WERI-Rb-1 (cell line): ENCODE measurements around the gene TIMMDC1.
"Not testable (repeated sequence)": the region's sequence is repeated elsewhere in the genome, so short reads cannot be mapped to it uniquely, and the experiment has no call there.

Experiments used
- DNase-seq: peaks from one replicate; pipeline ENCODE4 v3.0.0-alpha.2; 2020
- H3K27ac ChIP-seq: fragments of 250-450 bp; sonication (Bioruptor Pico); 2 replicates; pipeline ENCODE4 v1.5.1; 2020; ENCODE audit warnings: mild to moderate bottlenecking, moderate library complexity
- H3K27me3 ChIP-seq: fragments of 250-450 bp; sonication (Bioruptor Pico); 2 replicates; pipeline ENCODE4 v1.5.1; 2021; ENCODE audit warnings: mild to moderate bottlenecking, low read depth, moderate library complexity; ENCODE audit not compliant: insufficient read depth, severe bottlenecking
- H3K36me3 ChIP-seq: fragments of 250-450 bp; sonication (Bioruptor Pico); 2 replicates; pipeline ENCODE4 v1.5.1; 2020; ENCODE audit warnings: mild to moderate bottlenecking, moderate library complexity
- H3K4me3 ChIP-seq: 2 replicates; pipeline ENCODE4 v1.5.1; 2011; ENCODE audit warnings: low read depth, mild to moderate bottlenecking, control low read depth, low read length
- H3K9me3 ChIP-seq: fragments of 250-450 bp; sonication (Bioruptor Pico); 2 replicates; pipeline ENCODE4 v1.5.1; 2021; ENCODE audit warnings: mild to moderate bottlenecking, moderate library complexity; ENCODE audit not compliant: severe bottlenecking
- TF ChIP-seq, protein P1 (sequence below): IDR thresholded peaks from 2 replicates; pipeline ENCODE4 v1.5.1; 2011; ENCODE audit warnings: low read depth, mild to moderate bottlenecking, control low read depth, inconsistent platforms, low read length

The TIMMDC1 gene

DNA sequence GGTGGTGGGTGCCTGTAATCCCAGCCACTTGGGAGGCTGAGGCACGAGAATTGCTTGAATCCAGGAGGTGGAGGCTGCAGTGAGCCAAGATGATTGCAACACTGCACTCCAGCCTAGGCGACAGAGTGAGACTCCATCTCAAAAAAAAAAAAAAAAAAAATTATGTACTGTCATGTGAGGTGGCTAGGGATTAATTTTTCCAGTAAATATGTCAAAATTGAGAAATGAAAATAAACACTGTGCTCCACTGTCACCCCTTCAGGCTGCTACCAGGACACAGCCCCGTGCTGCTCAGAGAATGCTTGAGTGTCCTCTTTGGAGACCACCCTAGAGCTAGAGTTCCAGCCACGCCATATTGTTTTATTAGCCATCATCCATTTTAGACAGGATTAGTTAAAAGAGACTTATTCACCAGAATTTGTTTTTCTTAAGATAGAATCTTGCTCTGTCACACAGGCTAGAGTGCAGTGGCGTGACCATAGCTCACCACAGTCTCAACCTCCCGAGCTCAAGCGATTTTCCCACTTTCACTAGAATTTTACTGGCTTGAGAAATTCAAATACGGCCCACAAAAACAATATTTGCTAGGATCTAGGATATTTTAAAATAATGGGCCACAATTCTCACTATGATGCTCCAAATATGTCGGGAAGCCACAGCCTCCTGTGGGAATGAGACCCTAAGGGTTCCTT, 60.4 kb downstream of the TIMMDC1 start:
- Histone ChIP-seq H3K9me3 (no peaks in the 10 kb centered on the region), H3K27me3 (peaks cover 21% of the 10 kb centered on the region), H3K36me3 (no peaks in the 10 kb centered on the region), H3K27ac (no peak overlapping the region), H3K4me3 (no peak overlapping the region)
- DNase-seq, result no peak
- TF ChIP-seq, protein P1, sequence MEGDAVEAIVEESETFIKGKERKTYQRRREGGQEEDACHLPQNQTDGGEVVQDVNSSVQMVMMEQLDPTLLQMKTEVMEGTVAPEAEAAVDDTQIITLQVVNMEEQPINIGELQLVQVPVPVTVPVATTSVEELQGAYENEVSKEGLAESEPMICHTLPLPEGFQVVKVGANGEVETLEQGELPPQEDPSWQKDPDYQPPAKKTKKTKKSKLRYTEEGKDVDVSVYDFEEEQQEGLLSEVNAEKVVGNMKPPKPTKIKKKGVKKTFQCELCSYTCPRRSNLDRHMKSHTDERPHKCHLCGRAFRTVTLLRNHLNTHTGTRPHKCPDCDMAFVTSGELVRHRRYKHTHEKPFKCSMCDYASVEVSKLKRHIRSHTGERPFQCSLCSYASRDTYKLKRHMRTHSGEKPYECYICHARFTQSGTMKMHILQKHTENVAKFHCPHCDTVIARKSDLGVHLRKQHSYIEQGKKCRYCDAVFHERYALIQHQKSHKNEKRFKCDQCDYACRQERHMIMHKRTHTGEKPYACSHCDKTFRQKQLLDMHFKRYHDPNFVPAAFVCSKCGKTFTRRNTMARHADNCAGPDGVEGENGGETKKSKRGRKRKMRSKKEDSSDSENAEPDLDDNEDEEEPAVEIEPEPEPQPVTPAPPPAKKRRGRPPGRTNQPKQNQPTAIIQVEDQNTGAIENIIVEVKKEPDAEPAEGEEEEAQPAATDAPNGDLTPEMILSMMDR, result no peak

- Histone ChIP-seq H3K27ac (no peak within 1 kb of the TSS), H3K36me3 (no peaks in the 10 kb centered on the region), H3K4me3 (no peak within 1 kb of the TSS), H3K9me3 (no peaks in the 10 kb centered on the region), H3K27me3 (peaks cover 21% of the 10 kb centered on the region)
- DNase-seq, result peak; percentile 68
- TF ChIP-seq, protein P1, result peak; percentile 64
Observed at GRCh38 chr3:119559441-119559963, 61.2 kb downstream of the TIMMDC1 start, which contains the start of gene CD80. CD80 (minus strand) TSS chr3:119559614; CDS start chr3:119557728, 1,886 bp downstream.

DNA sequence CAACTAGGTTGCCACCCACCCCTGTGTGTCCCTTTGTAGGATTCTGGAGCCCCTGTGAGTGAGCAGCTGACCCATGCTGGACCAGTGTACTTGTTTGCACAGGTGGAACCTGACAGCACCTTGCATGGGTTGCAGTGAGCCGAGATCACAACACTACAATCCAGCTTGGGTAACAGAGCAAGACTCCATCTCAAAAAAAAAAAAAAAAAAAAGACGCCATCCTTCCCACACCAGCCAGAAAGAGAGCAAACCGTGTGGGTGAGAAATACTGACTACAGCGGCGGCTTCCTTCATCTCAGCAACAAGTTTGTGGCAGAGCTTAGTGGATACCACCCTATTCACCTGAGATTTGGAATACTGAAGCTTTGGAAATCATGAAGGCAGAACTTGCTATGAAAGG, 61.8 kb downstream of the TIMMDC1 start:
- no peak overlapping the region for H3K4me3 ChIP-seq
- no peaks in the 10 kb centered on the region for H3K9me3 ChIP-seq
- TF ChIP-seq, protein P1, result no peak
- DNase-seq, result no peak
- H3K36me3 ChIP-seq, result no peaks in the 10 kb centered on the region
- no peak overlapping the region for H3K27ac ChIP-seq
- peaks cover 21% of the 10 kb centered on the region for H3K27me3 ChIP-seq

DNA sequence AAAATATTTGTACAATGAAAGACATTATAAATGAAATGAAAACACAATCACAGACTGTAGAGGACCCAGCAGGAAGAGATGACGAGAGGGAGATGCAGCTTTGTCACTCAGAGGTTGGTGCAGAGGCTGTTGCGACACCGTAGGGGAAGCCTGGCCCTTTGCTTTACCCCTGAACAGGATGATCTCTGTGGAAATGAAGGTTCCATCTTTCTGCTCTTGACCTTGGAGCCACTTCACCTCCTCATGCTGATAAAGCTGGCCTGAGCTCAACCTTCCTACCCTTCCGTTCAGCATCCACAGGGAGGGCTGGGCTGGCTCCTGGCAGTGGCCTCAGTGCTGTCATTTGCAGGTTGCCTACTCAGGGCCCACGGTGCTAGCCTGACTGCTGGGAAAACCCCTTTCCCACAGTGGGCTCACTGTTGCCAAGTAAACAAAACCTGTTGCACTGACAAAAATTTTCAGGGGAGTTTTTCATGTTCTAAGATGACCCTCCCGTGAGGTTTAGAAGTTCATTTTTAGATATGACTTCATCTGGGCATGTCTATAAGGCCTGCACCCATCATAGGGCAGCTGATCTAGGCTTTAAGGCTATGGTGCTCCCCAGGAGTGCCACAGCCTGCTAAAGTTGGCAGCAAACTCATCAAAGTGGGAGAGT, 64.1 kb downstream of the TIMMDC1 start:
- Histone ChIP-seq H3K36me3 (no peaks in the 10 kb centered on the region), H3K27me3 (peaks cover 10% of the 10 kb centered on the region), H3K27ac (no peak overlapping the region), H3K9me3 (no peaks in the 10 kb centered on the region), H3K4me3 (no peak overlapping the region)
- DNase-seq, result no peak
- TF ChIP-seq, protein P1, result no peak

DNA sequence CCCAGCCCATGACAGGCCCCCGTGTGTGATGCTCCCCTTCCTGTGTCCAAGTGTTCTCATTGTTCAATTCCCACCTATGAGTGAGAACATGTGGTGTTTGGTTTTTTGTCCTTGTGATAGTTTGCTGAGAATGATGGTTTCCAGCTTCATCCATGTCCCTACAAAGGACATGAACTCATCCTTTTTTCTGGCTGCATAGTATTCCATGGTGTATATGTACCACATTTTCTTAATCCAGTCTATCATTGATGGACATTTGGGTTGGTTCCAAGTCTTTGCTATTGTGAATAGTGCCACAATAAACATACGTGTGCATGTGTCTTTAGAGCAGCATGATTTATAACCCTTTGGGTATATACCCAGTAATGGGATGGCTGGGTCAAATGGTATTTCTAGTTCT, 65.0 kb downstream of the TIMMDC1 start:
- H3K36me3 ChIP-seq, H3K9me3 ChIP-seq, H3K4me3 ChIP-seq, H3K27me3 ChIP-seq, DNase-seq, H3K27ac ChIP-seq: not testable (repeated sequence)

- Histone ChIP-seq H3K36me3 (no peaks in the 10 kb centered on the region), H3K27ac (no peak overlapping the region), H3K4me3 (no peak overlapping the region), H3K27me3 (no peaks in the 10 kb centered on the region), H3K9me3 (no peaks in the 10 kb centered on the region)
- TF ChIP-seq, protein P1, result no peak
- DNase-seq, result no peak
Observed at GRCh38 chr3:119569156-119569555, 70.8 kb downstream of the TIMMDC1 start.
